HepG2 (cell line): ENCODE results near the gene KIAA0319L.

Source experiments
- BHLHE40 ChIP-seq: IDR thresholded peaks from 2 replicates; pipeline ENCODE4 v1.6.1; 2011; ENCODE audit warnings: low read length, improper control_type of control experiment
- EZH2 ChIP-seq: conservative IDR thresholded peaks from 2 replicates; pipeline ENCODE4 v1.6.1; 2012; ENCODE audit warnings: mild to moderate bottlenecking, low read depth, low read length, moderate library complexity
- ZSCAN22 ChIP-seq: sonication (generic); formaldehyde crosslinking; IDR thresholded peaks from 2 replicates; pipeline ENCODE4 v1.4.0; 2020; ENCODE audit warnings: mild to moderate bottlenecking, missing genetic modification reagents
- TF ChIP-seq, protein P1 (sequence below): sonication (generic); formaldehyde crosslinking; conservative IDR thresholded peaks from 2 replicates; pipeline ENCODE4 v1.4.0; 2020; ENCODE audit warnings: missing genetic modification reagents

DNA sequence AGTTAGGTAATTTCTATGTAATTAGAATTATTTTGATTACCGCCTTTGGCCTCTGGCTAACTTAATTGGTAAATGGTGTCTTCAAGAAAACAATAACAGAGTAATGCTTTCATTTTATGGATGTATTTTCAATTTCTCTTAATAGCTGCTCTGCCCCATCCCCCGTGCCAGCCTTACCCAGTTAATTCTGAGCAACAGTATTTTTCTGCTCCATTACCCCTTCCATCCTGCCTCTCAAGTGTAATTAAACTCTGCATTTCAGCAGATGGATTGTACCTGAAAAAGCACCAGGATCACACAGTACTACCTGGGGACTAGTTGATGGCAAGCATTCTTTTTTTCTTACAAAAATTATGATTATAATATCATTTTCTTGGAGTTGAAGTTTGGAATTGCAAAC, 104.2 kb downstream of the KIAA0319L start:
- TF ChIP-seq ZSCAN22 (CRISPR knock-in tag) (no peak), BHLHE40 (no peak), EZH2 (no peak)
- TF ChIP-seq, protein P1, sequence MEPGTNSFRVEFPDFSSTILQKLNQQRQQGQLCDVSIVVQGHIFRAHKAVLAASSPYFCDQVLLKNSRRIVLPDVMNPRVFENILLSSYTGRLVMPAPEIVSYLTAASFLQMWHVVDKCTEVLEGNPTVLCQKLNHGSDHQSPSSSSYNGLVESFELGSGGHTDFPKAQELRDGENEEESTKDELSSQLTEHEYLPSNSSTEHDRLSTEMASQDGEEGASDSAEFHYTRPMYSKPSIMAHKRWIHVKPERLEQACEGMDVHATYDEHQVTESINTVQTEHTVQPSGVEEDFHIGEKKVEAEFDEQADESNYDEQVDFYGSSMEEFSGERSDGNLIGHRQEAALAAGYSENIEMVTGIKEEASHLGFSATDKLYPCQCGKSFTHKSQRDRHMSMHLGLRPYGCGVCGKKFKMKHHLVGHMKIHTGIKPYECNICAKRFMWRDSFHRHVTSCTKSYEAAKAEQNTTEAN: no peak
